NOMO-1 (cell line): ENCODE results near the gene RFPL1.

Source experiments
- DNase-seq, 2 experiments: peaks; one replicate each; lab custom pipeline; 2025; ENCODE audit not compliant: unreplicated experiment in 2 of 2; lab: John Stamatoyannopoulos, UW

Gene RFPL1

DNA sequence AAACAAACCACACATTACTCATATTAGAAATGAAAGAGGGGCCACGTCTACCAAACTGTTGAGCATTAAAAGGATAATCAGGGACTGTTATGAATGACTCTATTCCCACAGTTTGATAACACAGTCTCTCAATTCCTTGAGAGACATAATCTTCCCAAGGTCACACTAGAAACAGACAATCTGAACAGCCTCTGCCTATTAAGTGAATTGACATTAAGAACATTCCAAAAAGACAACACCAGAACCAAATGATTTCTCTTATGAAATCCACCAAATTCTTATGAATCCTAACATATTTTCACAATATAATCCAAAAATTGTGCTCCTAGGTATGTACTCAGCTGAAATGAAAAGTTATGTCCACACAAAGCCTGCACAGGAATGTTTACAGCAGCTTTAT lies 4.6 kb downstream of the RFPL1 start:
- DNase-seq: no peak

DNA sequence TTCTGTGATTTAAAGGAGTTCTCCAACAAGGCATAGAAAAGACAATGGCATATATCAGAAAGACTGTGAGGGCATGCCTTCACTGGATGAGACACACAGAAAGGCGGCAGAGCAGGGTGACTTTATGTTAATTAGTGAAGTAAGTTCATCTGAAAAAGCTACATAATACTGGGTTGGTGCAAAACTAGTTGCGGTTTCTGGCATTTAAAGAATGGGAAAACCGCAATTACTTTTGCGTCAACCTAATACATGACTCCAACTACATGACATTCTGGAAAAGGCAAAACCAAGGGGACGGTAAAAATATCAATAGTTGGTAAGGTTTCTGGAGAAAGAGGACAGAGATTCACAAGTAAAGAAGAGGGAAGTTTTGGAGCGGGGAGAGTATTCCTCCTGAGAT lies 5.1 kb downstream of the RFPL1 start:
- no peak for DNase-seq

DNA sequence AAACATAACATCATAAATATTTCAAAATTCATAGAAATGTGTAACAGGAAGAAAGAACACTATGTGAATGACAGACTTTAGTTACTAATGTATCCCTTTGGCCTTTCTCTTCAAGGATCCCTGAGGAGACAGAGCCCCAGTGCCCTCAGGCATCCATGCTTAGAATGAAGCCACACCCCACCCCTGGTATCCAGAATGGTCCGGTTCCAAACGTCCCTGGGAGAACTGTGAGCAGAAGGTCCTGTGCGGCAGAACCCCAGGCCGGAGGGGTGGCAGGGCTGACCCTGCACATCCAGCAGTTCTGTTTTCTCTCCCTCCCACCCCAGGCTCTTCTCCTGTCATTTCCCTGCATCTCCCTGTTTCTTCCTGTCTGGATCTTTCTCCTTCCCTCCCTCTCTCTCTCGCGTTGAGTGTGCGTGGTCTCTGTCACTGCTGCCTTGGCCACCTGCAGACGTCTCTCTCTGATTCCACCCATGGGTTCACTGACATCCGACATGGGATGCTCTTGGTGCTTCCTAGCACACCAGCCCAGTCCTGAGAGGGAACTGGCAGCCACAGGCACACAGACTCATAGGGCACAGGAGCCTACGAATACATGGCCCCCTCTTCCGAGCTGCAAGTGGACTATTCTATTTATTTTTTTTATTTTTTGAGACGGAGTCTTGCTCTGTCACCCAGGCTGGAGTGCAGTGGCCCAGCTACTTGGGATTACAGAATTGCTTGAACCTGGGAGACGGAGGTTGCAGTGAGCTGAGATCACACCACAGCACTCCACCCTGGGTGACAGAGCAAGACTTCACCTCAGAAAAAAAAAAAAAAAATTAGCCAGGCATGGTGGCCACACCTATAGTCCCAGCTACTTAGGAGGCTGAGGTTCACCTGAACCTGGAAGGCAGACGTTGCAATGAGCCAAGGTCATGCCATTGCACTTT lies 5.7 kb downstream of the RFPL1 start:
- no peak for DNase-seq

DNA sequence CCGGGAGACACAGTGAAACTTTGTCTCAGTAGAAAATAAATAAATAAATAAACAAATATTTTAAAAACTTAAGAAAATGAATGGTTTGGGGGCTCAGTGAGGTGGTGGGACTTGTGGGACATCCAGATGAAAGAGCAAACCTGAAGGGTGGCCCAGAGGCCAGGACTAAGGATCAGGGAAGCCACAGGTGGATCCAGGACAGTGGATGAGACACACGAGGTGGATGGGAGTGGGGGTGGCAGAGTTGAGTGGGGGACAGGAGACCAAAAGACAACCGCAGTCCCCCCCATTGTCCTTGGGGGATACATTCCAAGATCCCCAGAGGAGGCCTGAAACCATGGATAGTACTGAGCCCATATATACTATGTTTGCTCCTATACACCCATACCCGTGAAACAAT lies 7.1 kb downstream of the RFPL1 start:
- DNase-seq: no peak

DNA sequence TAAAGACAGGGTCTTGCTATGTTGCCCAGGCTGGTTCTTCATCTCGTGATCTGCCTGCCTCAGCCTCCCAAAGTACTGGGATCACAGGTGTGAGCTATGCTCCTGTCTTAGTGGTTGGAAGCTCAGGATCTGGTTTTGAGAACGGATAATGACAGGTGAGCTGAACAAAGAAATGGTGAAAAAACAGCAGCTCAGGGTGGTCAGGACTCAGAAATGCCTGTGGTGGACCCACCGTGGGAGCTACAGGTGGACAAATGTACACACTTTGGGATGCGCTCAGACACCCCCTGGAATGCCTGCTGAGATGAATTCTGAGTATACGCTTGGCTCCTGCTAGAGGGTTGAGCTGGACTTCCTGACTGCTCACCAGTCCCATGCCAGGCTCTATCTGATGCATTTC lies 9.5 kb downstream of the RFPL1 start:
- no peak for DNase-seq

DNA sequence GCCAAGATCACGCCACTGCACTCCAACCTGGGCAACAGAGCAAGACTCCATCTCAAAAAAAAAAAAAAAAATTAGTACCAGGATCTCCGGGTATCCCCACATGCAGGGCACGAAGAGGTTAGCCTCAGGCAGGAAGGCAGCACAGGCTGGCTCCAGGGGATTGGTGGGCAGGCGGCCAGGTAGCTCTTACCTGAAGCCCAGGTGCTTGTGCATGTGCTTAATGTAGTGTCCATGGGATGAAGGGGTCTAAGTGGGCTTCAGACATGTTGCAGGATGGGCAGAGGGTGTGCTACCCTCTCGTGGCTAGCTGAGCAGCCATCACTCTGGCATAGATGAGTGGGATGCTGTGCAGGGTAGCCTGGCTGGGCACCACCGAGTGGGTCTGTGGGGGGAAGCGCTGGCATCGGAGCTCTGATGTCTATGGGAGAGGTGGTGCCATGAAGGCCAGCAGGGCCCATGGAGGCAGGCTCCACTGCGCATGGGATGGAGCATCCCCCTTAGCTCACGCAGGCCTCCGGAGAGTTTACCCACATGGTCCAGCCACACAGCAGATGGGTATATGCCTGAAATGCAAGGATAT lies 11.0 kb downstream of the RFPL1 start:
- no peak for DNase-seq

DNA sequence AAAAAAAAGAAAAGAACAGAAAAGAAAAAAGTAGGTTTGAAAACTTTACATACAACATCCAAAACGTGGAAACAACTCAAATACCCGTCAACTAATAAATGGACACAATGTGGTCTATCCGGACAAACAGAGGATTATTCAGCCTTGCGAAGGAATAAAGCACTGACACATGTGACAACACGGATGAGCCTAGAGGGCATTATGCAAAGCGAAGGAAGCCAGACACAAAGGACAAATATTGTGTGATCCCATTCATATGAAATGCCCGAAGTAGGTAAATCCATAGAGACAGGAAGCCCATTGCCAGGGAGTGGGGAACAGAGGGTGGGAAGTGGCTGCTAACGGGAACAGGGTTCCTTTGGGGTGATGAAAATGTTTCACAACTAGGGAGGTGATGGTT lies 11.8 kb downstream of the RFPL1 start:
- no peak for DNase-seq

DNA sequence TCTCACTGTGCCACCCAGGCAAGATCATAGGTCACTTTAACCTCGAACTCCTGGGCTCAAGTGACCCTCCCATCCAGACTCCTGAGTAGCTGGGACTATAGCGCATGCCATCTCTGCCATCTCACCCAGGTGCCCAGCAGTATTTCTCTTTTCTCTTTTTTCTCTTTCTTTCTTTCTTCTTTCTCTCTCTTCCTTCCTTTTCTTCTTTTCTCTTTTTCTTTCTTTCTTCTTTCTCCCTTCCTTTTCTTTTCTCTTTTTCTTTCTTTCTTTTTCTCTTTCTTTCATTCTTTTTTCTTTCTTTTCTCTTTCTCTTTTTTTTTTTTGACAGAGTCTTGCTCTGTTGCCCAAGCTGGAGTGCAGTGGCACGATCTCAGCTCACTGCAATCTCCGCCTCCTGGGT lies 13.5 kb downstream of the RFPL1 start:
- DNase-seq: no peak

DNA sequence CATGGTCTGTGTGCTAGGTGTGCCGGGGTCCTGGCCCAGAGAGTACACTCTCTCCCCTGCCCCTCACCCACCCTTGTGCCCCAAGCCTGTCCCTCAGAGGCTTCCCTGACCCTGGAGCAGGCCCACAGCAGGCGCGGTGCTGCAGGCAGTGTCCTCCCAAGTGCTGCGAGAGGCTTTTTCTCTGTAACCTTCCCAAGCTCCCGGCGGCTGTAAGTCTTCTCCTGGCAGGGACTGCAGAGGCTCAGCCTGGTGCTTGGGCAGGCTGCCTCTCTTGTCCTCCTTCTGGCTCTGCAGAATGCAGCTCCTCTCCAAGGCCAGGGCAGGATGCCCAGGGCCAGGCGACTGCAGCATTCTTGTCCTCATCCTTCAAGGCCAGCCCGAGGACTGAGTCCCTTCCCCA lies 15.9 kb downstream of the RFPL1 start:
- no peak for DNase-seq

DNA sequence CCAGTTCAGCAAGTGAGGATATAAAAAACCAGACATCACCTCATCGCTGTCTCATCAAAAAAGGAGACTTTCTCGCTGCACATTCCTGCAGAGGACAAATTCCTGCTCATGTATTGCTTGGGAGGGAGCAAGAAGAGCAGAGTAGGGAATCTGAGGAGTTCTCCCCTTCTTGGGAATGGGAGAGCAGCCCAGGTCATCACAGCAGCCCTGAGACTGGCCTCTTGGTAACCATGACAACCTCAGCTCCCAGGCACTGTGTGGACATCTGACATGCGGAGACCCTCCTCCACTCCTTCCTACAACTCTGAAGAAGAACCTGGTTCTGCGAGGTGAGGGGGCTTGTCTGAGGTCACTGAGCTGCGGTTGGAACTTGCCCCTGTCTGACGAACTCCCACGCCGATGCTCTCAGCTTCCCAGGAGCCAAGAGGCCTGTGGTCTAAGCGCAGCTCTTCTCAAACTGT lies 17.9 kb downstream of the RFPL1 start:
- DNase-seq: no peak

DNA sequence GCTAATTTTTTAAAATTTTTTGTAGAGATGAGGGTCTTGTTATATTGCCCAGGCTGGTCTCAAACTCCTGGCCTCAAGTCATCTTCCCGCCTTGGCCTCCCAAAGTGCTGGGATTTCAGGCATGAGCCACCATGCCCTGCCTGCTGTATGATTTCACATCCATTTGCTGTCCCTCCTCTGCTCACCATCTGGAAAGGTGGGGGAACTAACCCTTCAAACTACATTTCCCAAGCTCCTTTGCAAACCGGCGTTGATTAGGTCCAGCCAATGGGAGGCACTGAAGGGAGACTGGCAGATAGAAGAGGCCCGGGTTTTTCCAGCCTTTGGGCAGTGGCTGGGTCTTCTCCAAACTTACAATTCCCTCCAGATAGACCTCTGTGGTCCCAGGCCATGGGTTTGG lies 19.3 kb downstream of the RFPL1 start:
- peak in 1 of 2 experiments; percentile 27 for DNase-seq

DNA sequence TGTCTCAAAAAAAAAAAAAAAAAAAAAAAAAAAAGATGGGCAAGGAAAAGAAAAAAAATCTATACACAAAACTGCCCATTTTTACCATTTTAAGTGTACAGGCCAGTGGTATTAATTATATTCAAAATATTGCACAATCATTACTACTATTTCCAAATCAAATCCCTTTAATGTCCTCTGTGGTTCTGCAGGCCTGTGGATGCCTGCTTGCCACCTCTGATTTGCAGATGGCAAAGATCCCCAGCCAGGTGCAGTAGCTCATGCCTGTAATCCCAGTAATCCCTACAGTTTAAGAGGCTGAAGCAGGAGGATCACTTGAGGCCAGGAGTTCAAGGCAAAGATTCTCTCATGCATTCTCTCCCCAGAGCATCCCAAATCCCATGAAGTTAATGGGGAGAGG lies 20.2 kb downstream of the RFPL1 start:
- DNase-seq: no peak

DNA sequence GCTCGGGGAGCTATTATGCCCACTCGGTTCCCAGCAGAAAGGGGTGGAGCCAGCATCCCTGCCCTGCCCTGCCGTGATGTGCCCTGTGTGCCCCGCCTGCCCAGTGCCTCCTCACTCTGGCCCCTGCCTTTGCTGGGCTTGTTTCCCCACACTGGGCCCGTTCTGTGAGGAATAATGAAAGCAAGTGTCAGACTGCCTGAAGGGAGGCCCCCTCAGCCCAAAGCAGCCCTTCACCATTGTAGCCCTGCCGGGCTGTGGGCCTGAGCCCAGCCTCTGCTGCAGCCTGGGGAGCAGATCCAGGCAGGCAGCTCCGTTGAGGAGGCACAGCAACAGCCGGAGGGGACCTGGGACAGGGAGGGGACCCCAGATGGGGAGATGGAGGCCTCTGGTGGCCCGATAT lies 21.4 kb downstream of the RFPL1 start:
- no peak for DNase-seq

DNA sequence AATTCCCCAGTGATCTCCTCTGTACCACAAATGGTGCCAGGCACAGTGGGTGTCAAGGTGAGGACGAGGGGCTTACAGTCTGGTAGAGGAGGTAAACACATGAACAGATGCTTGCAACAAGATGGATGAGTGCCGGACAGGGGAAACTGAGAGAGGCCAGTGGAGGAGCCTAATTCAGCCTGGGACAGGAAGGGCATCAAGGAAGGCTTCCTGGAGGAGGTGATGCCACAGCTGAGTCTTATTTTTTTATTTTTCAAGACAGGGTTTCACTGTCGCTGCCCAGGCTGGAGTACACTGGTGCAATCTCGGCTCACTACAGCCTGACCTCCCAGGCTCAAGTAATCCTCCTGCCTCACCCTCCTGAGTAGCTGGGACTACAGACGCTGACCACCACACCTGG lies 22.9 kb downstream of the RFPL1 start:
- no peak for DNase-seq

DNA sequence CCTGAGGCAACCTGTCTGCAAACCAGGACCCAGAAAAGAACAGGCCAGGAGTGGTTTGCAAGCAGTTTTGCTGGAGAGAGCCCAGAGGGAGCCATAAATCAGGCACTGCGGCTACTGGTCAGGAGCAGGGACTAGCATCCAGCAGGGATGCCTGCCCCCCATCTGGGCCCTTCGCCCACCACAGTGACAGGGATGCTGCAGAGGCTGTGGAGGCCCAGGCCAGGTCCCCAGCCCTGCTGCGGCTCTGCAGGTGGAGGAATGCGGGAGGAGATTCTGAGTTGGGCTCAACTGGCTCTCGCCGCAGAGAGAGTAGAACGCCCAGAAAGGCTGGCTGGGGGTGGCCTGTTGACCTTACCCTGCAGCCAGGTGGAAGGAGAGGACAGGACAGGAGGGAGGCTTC lies 25.2 kb downstream of the RFPL1 start:
- no peak for DNase-seq

DNA sequence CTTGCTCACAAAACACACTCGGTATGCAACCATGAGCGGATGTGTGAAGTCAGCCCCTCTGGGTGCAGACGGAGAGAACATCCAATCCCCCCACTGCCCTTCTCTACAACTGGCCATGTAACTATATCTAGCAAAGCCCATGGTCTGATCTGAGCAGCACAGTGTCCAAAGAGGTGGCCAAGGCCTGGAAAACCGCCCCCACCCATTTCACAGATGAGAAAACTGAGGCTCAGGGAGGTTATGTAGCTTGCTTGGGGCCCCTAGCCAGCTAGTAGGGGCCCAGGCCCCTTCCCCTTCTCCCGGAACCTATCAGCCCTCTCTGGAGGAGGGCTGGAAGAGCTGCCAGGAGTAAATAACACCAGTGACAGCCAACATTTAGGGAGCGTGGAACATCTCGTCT lies 26.2 kb downstream of the RFPL1 start:
- no peak for DNase-seq

DNA sequence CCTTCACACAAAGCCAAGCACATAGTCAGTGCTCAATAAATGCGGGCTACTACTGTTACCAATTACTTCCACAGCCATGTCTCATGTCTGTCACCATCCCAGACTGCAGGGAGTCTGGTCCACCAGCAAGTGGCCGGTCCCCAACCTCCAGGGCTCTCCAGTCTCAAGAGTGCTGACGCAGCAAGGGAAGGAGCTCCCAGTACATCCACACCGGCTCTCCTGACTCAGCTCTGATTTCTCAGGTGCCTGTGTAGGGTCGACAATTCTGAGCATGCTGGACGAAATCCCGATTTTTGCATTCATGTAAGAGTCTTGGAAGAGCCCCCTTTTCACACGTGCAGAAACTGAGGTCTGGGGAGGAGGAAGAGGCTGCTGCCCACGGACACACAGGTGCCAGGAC lies 31.4 kb downstream of the RFPL1 start:
- DNase-seq: no peak

DNA sequence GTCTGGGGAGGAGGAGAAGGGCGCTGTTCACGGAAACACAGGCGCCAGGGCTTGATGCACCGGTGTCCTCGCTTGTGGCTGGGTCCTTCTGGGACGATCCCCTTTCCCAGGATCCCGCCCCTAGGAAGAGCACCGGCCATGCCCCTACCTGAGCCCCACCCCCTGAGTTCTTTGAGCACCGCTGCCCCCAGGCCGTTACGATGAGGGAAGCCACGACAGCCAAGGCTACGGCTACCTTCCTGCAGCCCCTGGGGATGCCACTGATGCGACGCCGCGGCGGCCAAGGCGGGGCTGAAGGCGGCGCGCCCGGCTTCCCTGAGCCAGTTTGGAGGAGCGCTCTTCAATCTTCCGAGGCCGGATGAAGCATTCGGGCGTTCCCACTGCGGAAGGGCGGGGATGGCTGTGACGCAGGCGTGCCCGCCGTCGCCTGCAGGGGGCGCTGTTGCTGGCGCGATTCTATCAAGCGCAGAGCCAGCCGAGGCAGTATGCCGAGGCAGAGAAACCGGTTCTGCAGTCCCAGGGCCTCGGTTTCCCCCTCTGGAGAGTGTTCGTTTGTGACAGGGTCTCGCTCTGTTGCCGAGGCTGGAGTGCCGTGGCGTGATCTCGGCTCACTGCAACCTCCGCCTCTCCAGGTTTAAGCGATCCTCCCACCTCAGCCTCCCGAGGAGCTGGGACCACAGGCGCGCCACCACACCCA lies 31.9 kb downstream of the RFPL1 start:
- peak; percentile 32 to 45 for DNase-seq

DNA sequence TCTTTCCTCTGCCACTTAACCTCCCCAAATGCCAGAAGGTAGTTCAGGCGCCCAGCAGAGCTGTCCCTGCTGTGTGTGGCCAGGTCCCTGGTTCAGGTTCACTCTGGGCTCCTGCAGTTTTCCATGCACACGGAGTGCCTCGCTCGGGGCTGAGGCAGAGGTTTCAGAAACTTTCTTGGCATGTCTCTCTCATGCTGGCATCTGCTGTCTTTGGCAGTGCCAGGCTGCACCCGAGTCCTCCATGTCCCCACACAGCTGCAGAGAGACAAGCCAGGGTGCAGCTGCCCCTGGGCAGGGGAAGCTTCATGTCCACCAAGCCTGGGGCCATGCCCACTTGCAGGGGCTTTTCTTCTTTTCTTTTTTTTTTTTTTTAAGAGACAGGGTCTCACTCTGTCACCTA lies 34.6 kb downstream of the RFPL1 start:
- no peak for DNase-seq

DNA sequence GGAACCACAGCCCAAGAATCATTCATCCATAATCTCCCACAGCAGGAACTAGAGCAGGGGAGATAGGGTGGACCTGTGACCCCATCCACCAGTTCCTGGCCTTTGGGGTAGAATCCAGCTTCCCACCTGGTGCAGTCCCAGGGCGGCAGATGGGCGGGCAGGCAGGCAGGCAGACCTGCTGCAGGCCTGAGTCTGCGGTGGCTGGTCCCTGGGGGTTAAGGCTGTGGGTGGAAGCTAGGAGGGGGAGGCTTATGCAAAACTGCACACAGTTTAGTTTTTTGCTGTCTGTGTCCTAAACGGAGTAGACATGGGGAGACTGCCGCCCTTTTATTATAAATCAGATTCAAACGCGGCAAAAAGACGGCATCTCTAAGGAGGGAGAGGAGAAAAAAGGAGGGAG lies 37.2 kb downstream of the RFPL1 start:
- no peak for DNase-seq

DNA sequence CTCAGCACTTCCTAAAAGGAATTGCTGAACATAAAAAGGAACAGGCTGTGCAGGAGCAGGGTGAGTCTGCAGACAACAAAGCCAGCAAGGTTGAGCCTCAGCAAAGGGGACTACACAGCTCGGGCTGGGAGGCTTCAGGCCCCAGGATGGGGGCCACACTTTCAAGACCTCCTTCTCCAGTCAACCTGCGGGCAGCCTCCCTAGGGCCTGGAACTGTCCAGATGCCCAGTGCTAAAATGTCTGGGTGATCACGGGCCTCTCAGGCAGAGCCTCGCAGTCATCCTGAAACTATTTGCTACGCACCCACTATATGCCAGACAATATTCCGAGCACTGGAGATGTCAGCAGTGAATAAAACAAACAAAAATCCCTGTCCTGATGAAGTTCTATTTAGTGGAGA lies 37.7 kb downstream of the RFPL1 start:
- DNase-seq: no peak
